ENCODE measurements around the gene PTPRD.

Gene PTPRD

DNA sequence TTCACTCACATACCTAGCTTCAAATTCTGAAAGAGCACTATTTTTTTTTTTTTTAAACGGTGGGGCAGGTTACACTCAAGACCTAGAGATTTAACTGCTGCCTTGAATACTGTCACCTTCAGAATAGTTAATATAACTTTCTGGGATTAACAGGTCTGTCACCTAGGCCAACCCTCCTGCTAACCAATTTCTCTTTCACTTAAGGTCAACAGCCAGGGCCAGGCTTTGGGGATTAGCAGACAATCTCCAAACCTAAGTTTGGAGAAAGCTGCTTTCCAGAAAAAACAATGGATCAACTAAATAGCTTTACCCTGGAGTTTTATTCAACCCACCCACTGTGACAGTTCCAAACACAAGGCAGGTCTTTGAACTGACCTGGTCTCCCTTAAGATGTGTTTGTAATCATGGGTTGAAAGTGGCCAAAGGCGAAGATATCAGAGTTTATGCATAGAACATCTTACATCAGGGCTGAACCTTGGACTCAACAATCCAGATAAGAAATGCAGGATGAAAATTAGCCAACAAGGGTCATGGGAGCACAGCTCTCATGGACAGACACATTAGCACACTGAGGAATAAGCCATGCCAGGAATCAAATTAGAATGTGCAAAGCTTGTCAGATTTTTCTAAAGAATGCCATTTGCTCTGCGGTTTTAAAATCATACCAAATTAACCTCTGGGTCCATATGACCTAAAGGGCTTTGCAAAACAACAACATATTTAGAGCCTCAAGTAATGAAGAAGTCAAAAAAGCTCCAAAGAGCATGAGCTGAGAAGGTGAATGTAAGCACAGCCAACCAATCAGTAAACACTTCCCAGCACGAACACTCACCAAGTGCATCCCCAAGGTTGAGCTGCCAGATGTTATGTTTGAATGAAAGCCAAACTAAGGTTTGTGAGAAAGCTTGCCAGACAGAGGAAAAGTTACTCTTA lies 2274.7 kb downstream of the PTPRD start:
- DNase-seq, result no peak

DNA sequence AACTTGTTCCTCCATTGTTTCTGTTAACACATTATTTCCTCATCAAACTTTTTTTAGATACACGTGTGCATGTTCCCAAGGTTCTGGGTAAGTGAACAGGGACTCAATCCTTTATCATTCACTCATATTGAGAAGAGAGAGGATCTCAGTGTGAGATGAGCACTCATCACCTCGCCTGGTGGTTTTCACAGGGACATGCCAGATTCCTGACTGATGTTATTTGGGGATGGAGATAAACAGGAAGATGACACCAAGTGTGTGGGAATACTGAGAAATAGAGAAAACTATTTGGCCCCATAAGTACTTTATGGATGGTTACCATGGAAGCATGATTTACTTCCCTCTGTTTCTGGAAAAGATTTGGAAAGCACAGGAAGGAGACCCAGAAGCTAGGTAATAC lies 2279.9 kb downstream of the PTPRD start:
- DNase-seq, result no peak

DNA sequence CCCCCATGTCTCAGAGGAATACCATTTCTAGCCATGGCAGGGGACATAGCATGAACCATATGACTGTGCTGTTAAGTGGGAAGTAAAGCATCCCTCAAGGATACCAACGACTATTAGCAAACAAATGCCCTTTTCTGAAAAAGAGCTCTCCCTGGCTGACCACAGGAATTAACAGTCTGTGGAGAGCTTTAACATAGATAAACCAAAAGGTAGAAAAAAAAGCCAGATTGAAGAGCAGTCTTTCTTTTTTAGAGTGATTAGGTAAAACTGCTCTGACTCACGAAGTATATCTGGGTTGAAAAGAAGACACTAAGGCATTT lies 2280.5 kb downstream of the PTPRD start:
- no peak for DNase-seq

DNA sequence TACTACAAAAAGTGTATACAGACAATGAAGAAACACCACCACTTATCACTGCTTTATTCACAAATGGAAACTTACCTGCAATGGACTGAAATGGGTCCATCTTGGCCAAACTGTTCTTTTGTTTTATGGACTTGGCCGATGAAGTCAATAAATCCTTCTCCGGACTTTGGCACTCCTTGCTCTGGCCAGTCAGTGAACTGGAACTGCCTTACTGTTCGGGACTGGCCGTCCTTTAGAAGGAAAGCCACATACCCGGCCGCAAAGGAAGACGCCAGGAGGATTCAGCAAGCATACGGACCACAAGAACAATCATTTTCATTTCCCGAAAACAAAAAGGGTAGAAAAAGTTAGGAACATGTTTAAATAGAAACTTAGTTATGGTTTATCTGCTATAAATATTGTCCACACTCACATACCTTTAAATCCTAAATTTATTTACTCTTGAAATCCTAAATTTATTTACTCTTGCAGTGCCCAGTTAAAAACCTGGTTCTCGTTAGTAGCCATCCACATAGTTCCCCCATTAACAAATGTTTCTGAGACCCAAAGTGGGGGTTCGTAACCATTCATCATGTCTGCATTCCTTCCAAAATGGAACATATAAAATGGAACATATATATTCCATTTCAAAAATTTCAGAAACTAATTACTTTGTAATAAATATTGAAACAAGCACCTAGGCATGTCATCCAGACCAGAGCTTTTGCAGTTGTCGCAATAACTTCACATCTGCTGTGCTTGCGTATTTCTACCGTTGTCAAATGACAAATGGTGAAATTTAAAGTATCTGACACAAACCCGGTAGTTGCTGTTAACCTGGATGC lies 2281.1 kb downstream of the PTPRD start:
- no peak for DNase-seq

DNA sequence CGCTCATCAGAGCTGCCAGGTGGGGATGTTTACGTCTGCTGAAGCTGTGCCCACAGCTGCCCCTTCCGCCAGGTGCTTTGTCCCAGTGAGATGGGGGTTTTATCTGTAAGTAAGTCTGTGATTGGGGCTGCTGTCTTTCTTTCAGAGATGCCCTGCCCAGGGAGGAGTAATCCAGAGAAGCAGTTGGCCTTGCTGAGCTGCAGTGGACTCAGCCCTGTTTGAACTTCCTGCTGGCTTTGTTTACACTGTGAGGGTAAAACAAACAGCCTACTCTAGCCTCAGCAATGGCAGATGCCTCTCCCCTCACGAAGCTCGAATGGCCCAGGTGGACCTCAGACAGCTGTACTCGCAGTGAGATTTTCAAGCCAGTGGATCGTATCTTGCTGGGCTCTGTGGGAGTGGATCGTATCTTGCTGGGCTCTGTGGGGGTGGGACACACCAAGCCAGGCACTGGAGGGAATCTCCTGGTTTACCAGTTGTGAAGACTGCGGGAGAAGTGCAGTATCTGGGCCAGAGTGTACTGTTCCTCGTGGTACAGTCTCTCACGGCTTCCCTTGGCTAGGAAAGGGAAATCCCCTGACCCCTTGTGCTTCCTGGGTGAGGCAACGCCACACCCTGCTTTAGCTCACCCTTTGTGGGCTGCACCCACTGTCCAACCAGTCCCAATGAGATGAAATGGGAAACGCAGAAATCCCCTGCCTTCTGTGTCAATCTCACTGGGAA lies 2283.1 kb downstream of the PTPRD start:
- no peak for DNase-seq

DNA sequence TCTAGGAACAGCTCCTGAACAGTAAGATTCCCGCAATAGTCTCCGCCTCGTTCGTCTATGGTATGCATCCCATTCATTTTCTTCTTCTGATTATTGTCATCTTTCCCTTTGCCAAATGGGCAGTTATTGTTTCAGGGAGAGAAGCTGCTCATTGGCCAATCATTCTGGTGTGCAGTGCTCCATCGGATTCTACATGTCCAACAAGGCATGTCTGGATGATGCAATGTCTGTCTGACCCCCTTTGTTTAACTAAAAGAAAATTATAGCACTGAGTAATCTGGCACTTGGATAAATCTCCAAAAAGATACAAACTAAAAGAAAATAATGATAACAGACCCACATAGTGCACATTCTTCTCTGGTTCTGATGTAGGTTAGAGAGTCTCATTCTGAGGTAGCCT lies 2297.6 kb downstream of the PTPRD start:
- DNase-seq, result no peak

DNA sequence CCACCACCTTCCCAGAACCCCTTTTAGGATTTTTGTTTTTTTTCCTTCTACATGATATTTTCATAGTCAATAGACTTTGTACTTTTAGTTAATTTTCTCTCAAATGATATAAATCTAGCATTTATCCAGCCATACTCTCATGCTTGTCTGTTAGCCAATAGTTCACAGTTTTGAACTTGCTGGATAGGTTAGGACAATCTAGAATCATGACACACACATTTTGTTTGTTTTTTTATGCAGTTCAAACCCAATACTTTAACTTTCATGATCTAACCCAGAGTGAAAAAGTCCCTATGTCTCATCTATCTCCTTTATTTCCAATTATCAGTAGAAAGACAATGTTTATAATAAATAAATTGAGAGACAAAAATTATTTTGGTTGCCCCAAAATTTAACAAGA lies 2303.5 kb downstream of the PTPRD start:
- DNase-seq, result no peak

DNA sequence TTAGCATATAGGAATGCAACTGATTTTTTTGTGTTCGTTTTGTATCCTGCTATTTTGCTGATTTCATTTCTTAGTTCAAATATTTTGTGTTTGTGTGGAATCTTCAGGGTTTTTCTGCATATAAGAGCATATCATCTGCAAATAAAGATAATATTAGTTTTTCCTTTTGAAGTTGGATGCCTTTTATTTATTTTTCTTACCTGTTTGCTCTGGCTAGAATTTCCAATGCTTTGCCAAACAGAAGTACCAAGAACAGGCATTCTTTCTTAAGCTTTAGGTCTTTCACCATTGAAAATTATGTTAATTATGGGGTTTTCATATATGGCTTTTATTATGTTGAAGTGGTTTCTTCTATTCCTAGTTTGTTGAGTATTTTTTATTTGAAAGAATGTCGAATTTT lies 2308.1 kb downstream of the PTPRD start:
- no peak for DNase-seq

DNA sequence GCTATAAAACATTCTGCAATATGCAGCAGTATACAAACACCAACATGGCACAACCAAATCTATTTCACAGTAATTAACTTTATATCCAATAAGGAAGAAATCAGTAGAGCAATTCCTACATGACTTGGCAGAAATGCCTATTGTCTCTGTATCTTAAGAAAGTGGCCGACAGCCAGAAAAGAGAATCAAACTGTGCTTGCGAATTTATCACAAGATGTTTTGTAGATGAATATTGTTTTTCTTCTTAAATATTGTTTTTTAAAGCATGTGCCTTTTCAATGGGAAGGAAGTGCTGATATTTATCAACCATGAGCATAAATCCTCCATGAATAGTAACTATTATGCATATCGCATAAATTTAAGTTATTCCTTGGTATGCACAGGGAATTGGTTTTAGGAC lies 2311.5 kb downstream of the PTPRD start:
- DNase-seq, result no peak

DNA sequence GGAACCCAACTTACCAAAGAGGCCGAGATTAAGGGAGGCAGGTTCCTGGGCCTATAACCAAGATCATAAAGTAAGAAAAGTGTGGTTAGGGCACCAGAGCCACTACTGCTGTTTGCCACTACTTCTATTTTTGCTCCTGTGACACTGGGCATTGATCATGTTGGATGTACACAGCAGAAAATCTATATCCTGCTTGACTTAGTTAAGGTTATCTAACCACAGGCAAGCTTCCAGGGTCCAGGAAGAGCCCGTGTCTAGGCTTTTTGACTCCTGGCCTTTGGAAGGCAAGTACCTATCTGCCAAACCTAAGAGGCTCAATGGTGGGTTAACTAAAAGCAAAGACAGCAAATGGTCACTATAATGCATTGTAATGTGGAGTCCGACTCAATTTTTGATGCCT lies 2315.8 kb downstream of the PTPRD start:
- no peak for DNase-seq

DNA sequence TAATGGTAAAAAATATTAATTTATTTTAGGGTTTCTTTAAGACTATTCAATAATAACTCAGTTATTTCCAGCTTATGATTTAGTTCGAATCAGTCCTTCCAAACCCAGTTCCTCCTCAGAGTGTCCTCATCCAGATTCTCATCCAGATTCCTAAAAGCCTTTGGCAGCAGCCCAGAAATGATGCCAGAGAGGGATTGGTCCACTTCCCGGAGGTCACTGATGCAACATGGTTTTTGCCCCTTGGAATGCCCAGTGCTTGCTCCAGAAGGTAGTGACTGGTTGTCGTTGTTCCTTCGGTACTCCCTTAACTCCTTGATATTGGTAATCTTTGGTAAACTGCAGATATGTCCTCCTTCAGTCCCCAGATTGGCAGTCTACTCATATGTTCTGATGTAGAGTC lies 2320.1 kb downstream of the PTPRD start:
- DNase-seq, result no peak

DNA sequence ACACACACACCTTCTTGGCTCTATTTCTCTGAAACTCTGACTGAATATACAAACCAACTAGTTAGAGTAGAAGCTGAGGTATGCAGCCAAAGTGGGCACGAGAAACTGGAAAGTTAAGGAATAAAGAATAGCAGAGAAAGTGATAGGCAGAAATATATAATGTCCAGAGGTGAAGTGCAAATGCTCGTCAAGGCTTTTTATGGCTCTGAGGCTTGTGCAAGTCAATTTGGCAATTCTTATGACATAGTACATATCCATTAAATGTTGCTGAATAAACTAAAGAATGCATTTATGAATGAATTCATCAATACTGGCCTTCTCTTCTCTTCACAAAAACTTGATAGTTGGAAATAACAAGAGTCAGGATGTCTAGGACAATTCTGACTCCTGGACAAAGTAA lies 2323.1 kb downstream of the PTPRD start:
- no peak for DNase-seq

DNA sequence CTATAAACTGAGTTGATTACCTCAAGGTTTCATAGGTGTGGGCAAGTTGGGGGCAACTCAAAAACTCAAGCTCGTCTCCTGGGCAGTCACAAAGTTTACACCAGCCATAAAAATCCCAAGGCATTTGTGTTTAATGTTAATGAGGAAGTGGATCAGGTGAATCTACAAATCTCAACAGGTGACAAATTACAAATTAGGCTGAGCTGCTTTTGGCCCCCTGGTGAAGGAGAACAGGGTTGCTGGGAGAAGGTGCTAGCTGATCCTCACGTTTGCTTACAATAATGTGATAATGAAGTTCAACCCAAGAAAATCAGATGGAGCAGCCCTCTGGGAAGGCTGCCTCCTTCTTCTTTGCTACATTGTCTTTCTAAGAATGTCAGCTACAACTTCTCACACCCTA lies 2324.8 kb downstream of the PTPRD start:
- DNase-seq, result no peak

DNA sequence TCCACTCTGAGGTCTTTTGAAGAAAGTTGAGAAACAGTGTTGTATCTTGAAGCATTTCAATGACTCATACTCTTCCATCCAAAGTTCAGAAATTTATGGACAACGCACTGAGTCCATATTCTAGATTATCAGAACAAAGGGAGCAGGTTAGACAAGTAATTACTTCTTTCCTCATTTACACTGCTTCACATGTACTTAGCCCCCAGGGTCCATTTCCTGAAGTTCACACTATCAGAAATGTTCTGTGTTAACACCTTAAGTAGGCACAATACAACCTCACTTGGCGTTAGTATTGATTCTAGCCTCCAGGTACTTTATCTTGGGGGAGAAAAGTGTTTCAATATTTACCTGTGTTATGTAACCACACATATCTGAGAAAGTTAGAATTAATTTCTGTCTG lies 2325.3 kb downstream of the PTPRD start:
- DNase-seq, result no peak

DNA sequence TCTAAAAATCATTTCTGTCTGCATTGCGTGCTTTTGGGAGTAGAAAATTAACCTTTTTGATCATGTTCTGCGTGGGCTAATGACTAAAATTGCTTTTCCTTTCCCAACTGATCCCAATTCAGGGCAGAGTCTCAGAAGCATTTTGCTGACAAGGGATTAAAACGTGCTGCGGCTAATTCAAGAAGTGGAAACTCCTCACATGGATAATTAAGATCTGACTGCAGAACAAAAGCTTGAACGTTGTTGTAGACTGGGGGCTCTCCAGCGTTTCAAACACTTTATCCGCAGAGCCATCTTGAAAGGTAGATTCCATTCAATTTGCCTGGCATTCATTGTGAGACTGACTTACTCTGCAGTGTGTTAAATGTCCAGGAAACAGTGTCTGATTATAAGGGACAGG lies 2327.9 kb downstream of the PTPRD start:
- DNase-seq, result no peak

DNA sequence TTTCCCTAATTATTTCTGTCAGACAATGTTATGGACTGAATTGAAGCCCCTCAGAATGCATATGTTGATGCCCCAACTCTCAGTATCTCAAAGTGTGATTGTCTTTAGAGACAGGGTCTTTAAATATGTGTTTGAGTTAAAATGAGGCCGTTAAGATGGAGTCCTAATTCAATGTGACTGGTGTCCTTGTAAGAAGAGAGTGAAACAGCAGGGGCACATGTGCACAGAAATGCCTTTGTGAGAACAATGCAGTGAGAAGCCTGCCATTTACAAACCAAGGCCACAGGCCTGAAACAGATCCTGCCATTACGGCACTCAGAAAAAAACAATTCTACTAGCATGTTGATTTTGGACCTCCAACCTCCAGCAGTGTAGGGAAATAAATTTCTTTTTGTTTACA lies 2330.3 kb downstream of the PTPRD start:
- DNase-seq, result no peak

DNA sequence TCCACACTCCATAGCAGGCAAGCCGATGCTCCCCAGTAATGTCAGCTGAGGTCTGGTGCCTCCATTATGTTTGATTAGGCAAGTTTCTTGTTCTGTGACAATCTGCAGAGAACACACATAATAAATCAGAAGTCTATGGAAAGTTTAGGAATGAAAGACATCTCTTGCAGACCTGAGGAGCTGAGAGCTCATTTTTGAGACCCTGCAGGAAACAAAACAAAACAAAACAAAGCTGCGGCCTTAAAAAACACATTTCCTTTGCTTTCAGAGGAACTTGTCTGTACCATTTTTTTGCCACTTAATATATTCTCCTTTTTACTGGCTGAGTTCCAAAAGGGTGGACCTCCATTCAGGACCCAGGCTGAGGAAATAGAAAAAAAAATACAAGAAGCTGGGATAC lies 2332.0 kb downstream of the PTPRD start:
- DNase-seq, result no peak

DNA sequence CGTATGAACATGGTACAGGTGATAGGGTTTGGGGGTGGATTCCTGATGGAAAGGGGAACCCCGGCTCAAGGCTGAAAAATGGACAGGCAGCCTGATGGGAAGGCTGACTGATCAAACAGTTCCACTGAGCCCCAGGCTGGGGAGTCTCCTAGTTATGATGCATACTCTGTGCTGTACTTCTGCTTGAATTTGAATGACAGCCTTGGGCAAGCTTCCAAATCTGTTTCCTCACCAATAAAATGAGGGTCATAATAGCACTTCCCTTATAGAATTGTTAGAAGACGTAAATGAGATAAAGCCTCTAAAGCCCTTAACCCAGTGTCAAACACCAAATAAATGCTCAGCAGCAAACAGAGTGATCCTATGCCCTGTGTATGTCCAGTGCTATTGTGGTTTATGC lies 2334.8 kb downstream of the PTPRD start:
- no peak for DNase-seq

DNA sequence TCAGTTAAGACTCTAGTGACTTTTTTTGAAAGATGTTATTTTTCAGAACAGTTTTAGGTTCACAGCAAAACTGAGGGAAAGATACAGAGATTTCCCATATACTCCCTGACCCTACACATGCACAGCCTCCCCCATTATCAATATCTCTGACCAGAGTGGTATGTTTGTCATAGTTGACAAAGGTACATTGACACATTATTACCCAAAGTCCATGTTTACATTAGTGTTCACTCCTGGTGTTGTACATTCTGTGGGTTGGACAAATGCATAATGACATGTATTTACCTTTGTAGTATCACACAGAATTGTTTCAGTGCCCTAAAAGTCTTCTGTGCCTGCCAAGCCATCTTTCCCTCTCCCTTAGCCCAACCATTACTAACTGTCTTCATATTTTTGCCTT lies 2342.6 kb downstream of the PTPRD start:
- DNase-seq, result no peak

DNA sequence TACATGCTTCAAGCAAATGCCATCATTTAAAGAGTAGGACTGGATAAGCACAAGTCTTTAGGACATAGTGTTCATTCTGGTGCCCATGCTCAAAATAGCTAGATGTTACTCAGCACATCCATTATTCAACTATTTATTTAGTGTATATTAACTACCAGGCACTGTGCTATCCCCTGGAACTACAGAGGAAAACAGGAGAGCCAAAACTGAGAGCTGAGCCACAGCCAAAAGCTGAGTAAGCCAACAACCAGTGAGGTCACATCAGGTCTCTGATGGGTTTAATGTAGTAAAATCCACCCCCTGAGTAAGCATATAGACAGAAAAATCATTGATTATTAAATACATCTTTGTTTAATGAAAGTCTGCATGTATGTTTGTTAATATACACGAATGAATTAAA lies 2343.9 kb downstream of the PTPRD start:
- DNase-seq, result no peak

DNA sequence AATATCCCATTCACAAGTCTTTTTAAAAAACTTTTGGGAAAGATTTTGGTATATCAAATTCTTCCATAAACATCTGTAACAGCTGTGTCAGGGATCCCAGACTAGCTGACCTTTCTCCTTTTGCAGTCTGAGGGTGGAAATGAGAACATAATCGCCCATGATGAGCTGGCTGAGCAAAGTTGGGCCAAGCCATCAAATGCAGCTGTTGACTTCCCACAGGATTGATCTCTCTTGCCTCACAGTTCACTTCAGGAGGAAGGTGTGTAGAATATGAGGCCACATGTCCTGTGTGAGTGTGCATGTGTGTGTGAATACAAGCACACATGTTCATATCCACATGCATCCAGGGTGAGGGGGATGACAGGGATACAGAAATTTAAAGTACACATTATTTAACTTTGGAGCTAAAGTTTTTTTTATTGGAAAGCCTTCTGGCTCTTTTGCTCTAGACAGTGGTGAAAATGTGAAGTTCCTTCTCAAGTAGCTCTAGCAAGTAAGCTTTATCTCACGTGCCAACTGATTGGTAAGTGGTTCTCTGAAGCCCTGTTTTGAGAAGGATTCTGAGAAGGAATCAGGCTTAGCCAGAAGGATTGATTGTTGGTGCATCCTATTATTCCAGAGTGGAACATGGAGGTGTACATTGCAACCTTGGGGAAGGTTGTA lies 2344.5 kb downstream of the PTPRD start:
- DNase-seq, result no peak

DNA sequence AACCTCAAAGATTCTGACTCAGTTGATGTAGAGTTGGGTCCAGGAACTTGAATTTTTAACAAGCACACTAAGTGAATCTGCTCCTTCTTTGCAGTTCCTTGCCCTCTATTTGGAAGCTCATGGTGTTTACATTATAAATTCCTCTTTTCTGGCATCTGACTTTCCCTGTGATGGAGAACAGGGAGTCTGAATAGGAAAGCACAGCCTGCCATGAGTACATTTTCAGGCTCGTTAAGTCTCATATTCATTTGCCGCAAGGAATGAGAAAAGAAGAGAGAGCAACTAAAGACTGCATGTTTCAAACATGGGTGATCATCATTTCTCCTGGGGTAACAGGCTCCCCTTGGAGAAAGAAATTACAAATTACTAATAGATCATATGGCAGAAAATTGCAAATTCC lies 2345.2 kb downstream of the PTPRD start:
- no peak for DNase-seq

DNA sequence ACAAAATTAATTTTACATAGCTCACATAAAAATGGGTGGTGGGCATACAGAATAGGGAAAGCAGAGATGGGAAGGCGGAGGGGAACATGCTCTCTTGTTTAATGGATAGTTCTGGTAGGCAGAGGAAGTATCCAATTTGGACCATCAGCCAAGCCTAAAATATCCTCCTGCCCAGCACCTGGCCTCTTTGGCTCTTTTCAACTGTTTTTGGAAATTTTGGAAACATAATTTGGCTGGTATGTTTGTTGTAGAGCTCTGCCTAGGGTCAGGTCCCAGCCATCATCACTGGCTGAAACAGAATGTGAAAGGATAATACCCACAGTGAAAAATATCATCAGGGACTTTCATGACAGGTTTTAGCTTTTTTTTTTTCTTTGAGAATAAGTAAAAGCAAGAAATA lies 2345.9 kb downstream of the PTPRD start:
- DNase-seq, result no peak
